ENCODE measurements around the gene TSHZ1. TPM values are rescaled to one million over a fixed set of nuclear protein-coding genes. Genes with fewer than 3 reads are reported as not detected.

Gene TSHZ1
- total RNA-seq, 4 donors from 2014 or later, result 22.3 to 41.7 (median 33.8) TPM

- Histone ChIP-seq H3K27ac (no peak overlapping the region), H3K27me3 (no peaks in the 10 kb centered on the region), H3K9me3 (no peaks in the 10 kb centered on the region), H3K36me3 (no peaks in the 10 kb centered on the region), H3K4me3 (no peak overlapping the region), H3K4me1 (no peaks in the 10 kb centered on the region)
- 74 to 78% methylated on average over 6 to 8 of the region's 13 CpGs for WGBS, 2 donors (ENCODE audit: low coverage in 1 of 2)
- ATAC-seq, result no peak
- TF ChIP-seq CTCF (IDR thresholded peaks at IDR 0.05) (no peak), EP300 (IDR thresholded peaks at IDR 0.05) (no peak), POLR2AphosphoS5 (IDR thresholded peaks at IDR 0.05) (no peak), POLR2A (IDR thresholded peaks at IDR 0.05) (no peak)
Observed at GRCh38 chr18:75338631-75339030, 128.0 kb downstream of the TSHZ1 start.

Other genes with a start within 250 kb of the TSHZ1 start
- 10 to 100 TPM; 24.9 to 46.8 (median 29.6) TPM for gene PTGR3, start 1.7 kb upstream of the TSHZ1 start, total RNA-seq
- not detected for gene SMIM21, start 216.9 kb downstream of the TSHZ1 start, total RNA-seq

Data from gastroesophageal sphincter (tissue), 4 donors.